HG03045 (cell line): ENCODE data around the gene GRID1.
A peak's percentile ranks its signal among the peaks of the same experiment; 100 is the strongest.

Experiments used
- ATAC-seq: cut with Tn5 transposase; IDR thresholded peaks from one replicate; pipeline ENCODE4 v1.9.1; 2021; ENCODE audit warnings: mild to moderate bottlenecking, moderate library complexity; ENCODE audit not compliant: unreplicated experiment

Gene GRID1

GRCh38 chr10:85615556-85615955 is 751.0 kb downstream of the GRID1 start:
- no peak for ATAC-seq

- no peak for ATAC-seq
These were observed 751.6 kb downstream of the GRID1 start for GRCh38 chr10:85614981-85615380.

GRCh38 chr10:85614566-85614965 is 752.0 kb downstream of the GRID1 start:
- no peak for ATAC-seq

GRCh38 chr10:85613391-85613790 is 753.2 kb downstream of the GRID1 start:
- ATAC-seq: peak; percentile 3

GRCh38 chr10:85612833-85613232 is 753.8 kb downstream of the GRID1 start:
- peak; percentile 41 for ATAC-seq

GRCh38 chr10:85612378-85612775 is 754.2 kb downstream of the GRID1 start:
- ATAC-seq: peak; percentile 82

- ATAC-seq: no peak
These were observed 754.7 kb downstream of the GRID1 start for GRCh38 chr10:85611746-85612377.

GRCh38 chr10:85611093-85611740 is 755.4 kb downstream of the GRID1 start:
- no peak for ATAC-seq

- no peak for ATAC-seq
These were observed 756.1 kb downstream of the GRID1 start for GRCh38 chr10:85610381-85611092.

- no peak for ATAC-seq
These were observed 757.1 kb downstream of the GRID1 start for GRCh38 chr10:85609509-85609908.

GRCh38 chr10:85608706-85609105 is 757.9 kb downstream of the GRID1 start:
- ATAC-seq: no peak

- no peak for ATAC-seq
These were observed 759.4 kb downstream of the GRID1 start for GRCh38 chr10:85607043-85607695.

GRCh38 chr10:85606401-85606800 is 760.2 kb downstream of the GRID1 start:
- no peak for ATAC-seq

- ATAC-seq: no peak
These were observed 761.7 kb downstream of the GRID1 start for GRCh38 chr10:85604884-85605283.

GRCh38 chr10:85604136-85604725 is 762.4 kb downstream of the GRID1 start:
- ATAC-seq: no peak

- no peak for ATAC-seq
These were observed 763.2 kb downstream of the GRID1 start for GRCh38 chr10:85603151-85603940.

GRCh38 chr10:85602713-85603112 is 763.9 kb downstream of the GRID1 start:
- ATAC-seq: no peak

GRCh38 chr10:85602306-85602705 is 764.3 kb downstream of the GRID1 start:
- no peak for ATAC-seq

- no peak for ATAC-seq
These were observed 765.1 kb downstream of the GRID1 start for GRCh38 chr10:85601526-85601925.

GRCh38 chr10:85600744-85601081 is 765.9 kb downstream of the GRID1 start:
- ATAC-seq: no peak
